Measurements from ENCODE around the gene WDR46.
"Not testable (repeated sequence)": the region's sequence is repeated elsewhere in the genome, so short reads cannot be mapped to it uniquely, and the experiment has no call there.

WDR46 gene

DNA sequence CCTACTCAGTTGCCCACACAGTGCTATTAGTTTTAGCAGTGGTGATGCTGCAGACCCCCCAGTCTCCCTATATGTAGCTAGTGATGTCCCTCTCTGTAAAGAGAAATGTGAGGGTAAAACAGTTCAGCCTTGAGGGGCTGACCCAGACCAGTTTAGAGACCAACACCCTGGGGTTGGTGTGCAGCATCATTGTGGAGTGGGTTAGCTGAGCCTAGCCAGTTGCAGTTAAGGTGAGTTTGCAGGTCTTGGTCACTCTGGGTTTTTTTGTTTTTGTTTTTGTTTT lies 12.5 kb downstream of the WDR46 start:
- Histone ChIP-seq H3K27ac (replicated peaks) (peak overlapping the region; percentile 78), H3K27me3 (ENCODE audit: insufficient read depth, poor library complexity, severe bottlenecking) (no peaks in the 10 kb centered on the region), H3K4me3 (replicated peaks; ENCODE audit: insufficient read depth, low read length) (peak overlapping the region; percentile 14)
- TF ChIP-seq GABPA (IDR thresholded peaks at IDR 0.05; ENCODE audit: low read depth) (no peak), SPI1 (IDR thresholded peaks at IDR 0.05; ENCODE audit: borderline replicate concordance, low read depth) (no peak), POLR2AphosphoS5 (IDR thresholded peaks at IDR 0.05; ENCODE audit: low read depth) (no peak)
- TF ChIP-seq, protein P1, sequence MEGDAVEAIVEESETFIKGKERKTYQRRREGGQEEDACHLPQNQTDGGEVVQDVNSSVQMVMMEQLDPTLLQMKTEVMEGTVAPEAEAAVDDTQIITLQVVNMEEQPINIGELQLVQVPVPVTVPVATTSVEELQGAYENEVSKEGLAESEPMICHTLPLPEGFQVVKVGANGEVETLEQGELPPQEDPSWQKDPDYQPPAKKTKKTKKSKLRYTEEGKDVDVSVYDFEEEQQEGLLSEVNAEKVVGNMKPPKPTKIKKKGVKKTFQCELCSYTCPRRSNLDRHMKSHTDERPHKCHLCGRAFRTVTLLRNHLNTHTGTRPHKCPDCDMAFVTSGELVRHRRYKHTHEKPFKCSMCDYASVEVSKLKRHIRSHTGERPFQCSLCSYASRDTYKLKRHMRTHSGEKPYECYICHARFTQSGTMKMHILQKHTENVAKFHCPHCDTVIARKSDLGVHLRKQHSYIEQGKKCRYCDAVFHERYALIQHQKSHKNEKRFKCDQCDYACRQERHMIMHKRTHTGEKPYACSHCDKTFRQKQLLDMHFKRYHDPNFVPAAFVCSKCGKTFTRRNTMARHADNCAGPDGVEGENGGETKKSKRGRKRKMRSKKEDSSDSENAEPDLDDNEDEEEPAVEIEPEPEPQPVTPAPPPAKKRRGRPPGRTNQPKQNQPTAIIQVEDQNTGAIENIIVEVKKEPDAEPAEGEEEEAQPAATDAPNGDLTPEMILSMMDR (IDR thresholded peaks at IDR 0.05; ENCODE audit: insufficient read depth, low read length) = no peak
- TF ChIP-seq, protein P2, sequence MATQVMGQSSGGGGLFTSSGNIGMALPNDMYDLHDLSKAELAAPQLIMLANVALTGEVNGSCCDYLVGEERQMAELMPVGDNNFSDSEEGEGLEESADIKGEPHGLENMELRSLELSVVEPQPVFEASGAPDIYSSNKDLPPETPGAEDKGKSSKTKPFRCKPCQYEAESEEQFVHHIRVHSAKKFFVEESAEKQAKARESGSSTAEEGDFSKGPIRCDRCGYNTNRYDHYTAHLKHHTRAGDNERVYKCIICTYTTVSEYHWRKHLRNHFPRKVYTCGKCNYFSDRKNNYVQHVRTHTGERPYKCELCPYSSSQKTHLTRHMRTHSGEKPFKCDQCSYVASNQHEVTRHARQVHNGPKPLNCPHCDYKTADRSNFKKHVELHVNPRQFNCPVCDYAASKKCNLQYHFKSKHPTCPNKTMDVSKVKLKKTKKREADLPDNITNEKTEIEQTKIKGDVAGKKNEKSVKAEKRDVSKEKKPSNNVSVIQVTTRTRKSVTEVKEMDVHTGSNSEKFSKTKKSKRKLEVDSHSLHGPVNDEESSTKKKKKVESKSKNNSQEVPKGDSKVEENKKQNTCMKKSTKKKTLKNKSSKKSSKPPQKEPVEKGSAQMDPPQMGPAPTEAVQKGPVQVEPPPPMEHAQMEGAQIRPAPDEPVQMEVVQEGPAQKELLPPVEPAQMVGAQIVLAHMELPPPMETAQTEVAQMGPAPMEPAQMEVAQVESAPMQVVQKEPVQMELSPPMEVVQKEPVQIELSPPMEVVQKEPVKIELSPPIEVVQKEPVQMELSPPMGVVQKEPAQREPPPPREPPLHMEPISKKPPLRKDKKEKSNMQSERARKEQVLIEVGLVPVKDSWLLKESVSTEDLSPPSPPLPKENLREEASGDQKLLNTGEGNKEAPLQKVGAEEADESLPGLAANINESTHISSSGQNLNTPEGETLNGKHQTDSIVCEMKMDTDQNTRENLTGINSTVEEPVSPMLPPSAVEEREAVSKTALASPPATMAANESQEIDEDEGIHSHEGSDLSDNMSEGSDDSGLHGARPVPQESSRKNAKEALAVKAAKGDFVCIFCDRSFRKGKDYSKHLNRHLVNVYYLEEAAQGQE (IDR thresholded peaks at IDR 0.05; ENCODE audit: insufficient replicate concordance, low read depth) = no peak
- no peak for DNase-seq (ENCODE audit: low read depth in 1 of 2, low spot score in 1 of 2)

DNA sequence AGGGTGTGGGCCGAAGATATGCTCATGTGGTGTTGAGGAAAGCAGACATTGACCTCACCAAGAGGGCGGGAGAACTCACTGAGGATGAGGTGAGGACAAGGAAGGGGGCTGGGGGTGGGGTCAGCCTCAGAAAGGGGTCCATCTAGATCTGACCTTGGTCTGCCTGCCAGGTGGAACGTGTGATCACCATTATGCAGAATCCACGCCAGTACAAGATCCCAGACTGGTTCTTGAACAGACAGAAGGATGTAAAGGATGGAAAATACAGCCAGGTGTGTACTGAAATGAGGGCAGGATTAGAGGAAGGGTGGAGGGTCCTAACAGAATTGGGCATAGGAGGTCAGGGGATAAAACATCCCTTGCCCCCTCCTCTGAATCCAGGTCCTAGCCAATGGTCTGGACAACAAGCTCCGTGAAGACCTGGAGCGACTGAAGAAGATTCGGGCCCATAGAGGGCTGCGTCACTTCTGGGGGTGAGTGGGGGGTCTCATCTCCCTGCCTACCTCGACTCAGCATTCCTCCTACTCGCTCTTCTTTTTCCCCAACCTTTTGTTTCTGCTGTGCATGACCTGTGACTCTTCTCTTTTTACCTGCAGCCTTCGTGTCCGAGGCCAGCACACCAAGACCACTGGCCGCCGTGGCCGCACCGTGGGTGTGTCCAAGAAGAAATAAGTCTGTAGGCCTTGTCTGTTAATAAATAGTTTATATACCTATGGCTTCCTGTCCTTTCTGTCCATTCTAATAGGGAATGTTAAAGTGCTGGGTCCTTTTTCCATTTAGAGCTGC lies 13.1 kb downstream of the WDR46 start:
- H3K27ac ChIP-seq (replicated peaks) = peak overlapping the region; percentile 97
- not testable (repeated sequence) for DNase-seq (ENCODE audit: low read depth in 1 of 2, low spot score in 1 of 2); H3K27me3 ChIP-seq (ENCODE audit: insufficient read depth, poor library complexity, severe bottlenecking)
- H3K4me3 ChIP-seq (replicated peaks; ENCODE audit: insufficient read depth, low read length) = peak overlapping the region; percentile 19

DNA sequence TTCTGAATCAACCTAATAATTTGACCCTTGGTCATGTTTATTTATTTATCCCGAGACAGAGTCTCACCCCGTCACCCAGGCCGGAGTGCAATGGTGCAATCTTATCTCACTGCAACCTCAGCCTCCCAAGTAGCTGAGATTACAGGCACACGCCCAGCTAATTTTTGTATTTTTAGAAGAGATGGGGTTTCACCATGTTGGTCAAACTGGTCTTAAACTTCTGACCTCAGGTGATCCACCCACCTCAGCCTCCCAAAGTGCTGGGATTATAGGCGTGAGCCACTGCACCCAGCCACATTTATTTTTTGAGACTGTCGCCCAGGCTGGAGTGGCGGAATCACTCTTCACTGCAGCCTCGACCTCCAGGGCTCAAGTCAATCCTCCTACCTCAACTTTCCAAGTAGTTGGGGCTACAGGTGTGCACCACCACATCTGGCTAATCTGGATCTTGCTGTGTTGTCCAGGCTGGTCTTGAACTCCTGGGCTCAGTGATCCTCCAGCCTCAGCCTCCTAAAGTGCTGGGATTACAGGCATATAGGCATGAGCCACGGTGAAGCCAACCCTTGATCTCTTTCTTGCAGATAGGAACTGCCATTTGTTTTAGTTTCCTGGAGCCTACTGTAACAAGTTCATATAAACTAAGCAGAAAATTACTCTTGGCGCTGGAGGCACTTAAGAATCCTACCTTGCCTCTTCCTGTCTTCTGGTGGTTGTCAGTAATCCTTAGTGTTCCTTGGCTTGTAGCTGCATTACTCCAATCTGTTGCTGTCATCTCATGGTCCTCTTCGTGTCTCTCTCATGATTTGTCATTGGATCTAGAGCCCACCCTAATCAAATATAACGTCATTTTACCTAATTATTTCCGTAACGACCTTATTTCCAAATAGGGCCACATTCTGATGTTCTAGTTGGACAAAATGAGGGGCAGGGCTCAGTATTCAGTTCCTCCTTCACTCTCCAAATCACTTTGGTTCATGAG lies 14.8 kb downstream of the WDR46 start:
- H3K27ac ChIP-seq (replicated peaks) = peak overlapping the region; percentile 97
- H3K27me3 ChIP-seq (ENCODE audit: insufficient read depth, poor library complexity, severe bottlenecking) = no peaks in the 10 kb centered on the region
- H3K4me3 ChIP-seq (replicated peaks; ENCODE audit: insufficient read depth, low read length) = peak overlapping the region; percentile 65
- no peak for DNase-seq (ENCODE audit: low read depth in 1 of 2, low spot score in 1 of 2)
- no peak for TF ChIP-seq GABPA (IDR thresholded peaks at IDR 0.05; ENCODE audit: low read depth)
- TF ChIP-seq, protein P1 (IDR thresholded peaks at IDR 0.05; ENCODE audit: insufficient read depth, low read length) = no peak
- no peak for TF ChIP-seq POLR2AphosphoS5 (IDR thresholded peaks at IDR 0.05; ENCODE audit: low read depth)
- TF ChIP-seq, protein P2 (IDR thresholded peaks at IDR 0.05; ENCODE audit: insufficient replicate concordance, low read depth) = no peak
- TF ChIP-seq SPI1 (IDR thresholded peaks at IDR 0.05; ENCODE audit: borderline replicate concordance, low read depth) = no peak

Data from HL-60 (cell line).